ENCODE data around the gene OSBPL2.

- TF ChIP-seq CTCF (IDR thresholded peaks at IDR 0.05) (no peak), POLR2A (IDR thresholded peaks at IDR 0.05) (no peak)
Measured at GRCh38 chr20:62309947-62310756, 71.8 kb downstream of the OSBPL2 start.
